Left cardiac atrium (tissue), 4 donors: ENCODE measurements around the gene PARP3. TPM values are rescaled to one million over a fixed set of nuclear protein-coding genes. Genes with fewer than 3 reads are reported as not detected.
"Not testable (repeated sequence)": the region's sequence is repeated elsewhere in the genome, so short reads cannot be mapped to it uniquely, and the experiment has no call there.

Source experiments
- ATAC-seq, 2 donors: fragments of 200-7000 bp; cut with Tn5 transposase; one replicate each; pipeline ENCODE4 v1.9.1; 2020; ENCODE audit warnings: mild to moderate bottlenecking in 2 of 2, moderate library complexity in 2 of 2
- DNase-seq: peaks from one replicate; pipeline ENCODE4 v3.0.0-alpha.2; 2020
- intact Hi-C, 2 donors: fragments of 100-400 bp; cut with DNase I; formaldehyde crosslinking; loops; one replicate each; pipeline versions ENCODE4 v1.14.1 to v1.15.1; 2022 to 2023
- long read RNA-seq: library from polyadenylated mRNA; unstranded; transcript quantifications from one replicate; pipeline ENCODE4 v2.0.0, GENCODE V29; 2021
- total RNA-seq, 2 donors: library from RNA; stranded (reverse); fragmentation: NEBNext Ultra II Directional; extraction: Animal tissue kit (Norgen Biotek cat#: 25700); gene quantifications; one replicate each; pipeline ENCODE4 v1.2.1, GENCODE V29; 2021
- donor health status: DM: no; HTN: yes; CAD: no.
- donor health status: DM: no; HTN: yes; CAD: no; lungs with severe emphysema.
- donor health status: DM: yes; HTN: yes; CAD: no.
- donor health status: Dilated cardiomyopathy.

The PARP3 gene
- 10 to 100 TPM; 13.2 to 13.4 TPM for total RNA-seq
- long read RNA-seq, partial matches to known transcripts = 14 of 25 reads
- long read RNA-seq, other reads (novel, unspliced or antisense) = 5 of 25 reads

DNA sequence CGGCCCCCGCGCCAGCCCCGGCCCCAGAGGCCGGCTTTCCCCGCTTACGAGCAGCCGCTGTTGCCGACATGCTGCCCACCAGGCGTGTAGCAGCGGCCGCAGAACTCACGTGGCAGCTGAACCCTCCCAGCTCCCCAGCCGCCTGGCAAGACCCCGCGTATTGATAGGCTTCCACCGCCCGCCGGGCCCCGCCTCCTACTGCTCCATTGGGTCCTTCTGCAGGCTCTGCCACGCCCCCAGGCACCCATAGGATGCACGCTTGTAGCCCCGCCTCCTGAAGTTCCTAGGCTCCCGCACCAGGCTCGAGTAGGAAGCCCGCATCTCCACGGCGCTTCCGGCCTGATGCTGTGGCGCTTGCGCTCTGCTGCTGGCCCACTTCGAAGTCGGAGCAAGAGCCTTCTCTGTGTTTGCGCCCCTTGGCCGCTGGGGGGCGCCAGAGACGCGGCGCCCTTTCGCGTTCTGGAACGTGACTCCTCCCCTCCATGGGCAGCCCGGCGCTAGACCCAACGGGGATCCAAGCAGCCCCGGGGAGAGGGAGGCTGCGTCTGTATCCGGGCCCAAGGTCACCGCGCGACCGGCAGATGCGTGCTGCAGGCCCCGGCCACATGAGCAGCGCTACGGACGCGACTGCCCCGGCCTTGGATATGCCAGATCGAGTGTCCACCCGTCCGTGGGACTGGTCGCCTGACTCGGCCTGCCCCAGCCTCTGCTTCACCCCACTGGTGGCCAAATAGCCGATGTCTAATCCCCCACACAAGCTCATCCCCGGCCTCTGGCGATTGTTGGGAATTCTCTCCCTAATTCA, at the start of gene PARP3, which contains the start of gene RRP9:
Gene PARP3 (plus strand): TSS at position 566 of the 805 bp plus-strand sequence. CDS start 993 bp downstream, outside the sequence.
Gene RRP9 (minus strand): TSS at position 107 of the 805 bp plus-strand sequence. CDS start 37 bp downstream, at position 70.
- peak; percentile 100 for DNase-seq
- ATAC-seq = peak; percentile 95 to 96
- intact Hi-C loops = loop anchor here in 1 of 2 donors (2.0 kb wide), 1 partner anchor 33 kb away; the partner anchor contains the start of genes ABHD14A and ABHD14B

DNA sequence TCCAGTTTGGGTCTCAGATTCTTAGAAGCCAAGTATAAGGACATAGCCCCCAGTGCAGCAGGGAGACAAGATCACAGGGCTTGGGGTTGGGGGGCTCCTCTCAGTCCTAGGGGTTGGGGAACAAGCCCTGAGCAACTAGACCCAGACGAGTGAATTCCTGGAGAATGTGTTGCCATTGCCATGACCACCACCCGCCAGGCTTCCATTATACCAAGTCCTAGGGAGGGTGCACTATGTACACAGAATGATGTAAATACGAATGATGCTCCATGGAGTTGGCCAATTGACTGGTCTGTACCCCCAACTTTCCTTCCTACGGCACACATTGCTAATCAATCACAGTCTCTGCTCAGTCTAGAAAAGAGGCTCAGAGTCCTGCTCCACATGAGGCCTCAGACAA, 47.8 kb upstream of the PARP3 start:
- intact Hi-C loops = no loop called here
- ATAC-seq (no peak), DNase-seq (no peak)

DNA sequence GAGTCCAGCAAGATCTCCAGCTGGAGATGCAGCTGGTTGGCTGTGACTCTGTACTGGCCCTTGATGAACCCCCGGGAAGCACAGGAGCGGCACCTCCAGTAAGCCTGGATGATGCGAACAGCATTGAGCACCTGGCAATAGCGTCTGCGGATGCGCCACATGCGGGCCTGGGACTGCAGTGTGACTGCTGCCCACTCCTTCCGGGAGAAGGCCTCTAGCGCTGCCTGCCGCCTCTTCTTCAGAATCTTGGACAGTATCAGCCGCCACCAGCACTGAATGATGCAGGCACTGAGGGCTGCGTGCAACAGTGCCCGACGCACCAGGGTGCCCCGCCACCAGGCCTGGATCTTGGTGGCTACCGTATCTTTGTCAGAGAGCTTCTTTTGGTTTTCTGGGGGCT, 47.2 kb upstream of the PARP3 start:
- intact Hi-C loops = no loop called here
- no peak for ATAC-seq
- no peak for DNase-seq

DNA sequence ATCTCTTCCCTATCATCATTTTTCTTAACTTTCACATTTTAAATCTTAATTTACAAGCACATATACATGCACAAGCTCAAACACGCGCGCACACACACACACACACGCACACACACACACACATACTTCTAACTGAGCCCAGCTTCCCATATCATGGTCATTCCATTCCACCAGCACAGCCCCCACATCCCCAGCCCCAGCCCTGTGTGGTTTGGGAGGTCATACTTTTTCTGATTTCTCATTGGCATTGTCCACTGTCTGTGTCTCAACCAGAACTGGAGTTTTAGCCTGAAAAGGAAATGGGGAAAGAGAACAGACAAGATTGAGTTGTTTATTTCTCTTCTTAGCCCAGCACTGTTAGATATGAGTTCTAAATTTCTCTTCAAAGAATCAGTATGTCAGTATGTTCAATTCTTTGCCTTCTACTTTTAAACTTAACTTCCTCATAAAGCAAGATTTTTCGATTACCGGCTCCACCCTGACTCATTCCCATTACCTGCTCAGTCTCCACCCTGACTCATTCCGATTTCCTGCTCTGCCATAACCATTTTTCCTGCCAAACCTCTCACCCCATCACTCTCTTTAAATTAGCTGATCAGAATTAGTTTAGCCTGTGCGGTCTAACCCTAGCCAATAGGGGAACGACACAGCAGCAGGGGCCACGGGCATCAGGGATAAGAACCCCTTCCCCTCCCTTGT, 45.4 kb upstream of the PARP3 start:
- ATAC-seq (no peak), DNase-seq (no peak)
- intact Hi-C loops = no loop called here

DNA sequence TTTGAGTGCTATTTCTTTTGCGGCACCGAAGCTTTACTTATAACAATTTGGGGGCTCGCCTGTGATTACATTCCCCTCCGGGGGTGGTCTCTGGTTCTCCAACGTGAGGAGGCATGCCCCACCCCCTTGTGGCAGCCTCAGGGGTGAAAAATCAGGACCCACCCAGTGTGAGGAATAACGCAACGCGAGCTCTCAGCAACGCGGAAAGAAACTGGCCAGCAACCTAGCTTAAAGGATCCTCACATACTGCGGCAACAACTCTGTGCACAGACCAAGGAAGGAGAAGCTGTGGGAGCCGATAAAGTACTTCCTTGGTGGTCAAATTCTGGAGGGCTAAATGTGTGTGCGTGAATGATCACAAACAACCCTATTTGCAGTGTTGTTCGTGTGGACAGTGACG, 44.8 kb upstream of the PARP3 start:
- intact Hi-C loops = no loop called here
- ATAC-seq (no peak), DNase-seq (no peak)

DNA sequence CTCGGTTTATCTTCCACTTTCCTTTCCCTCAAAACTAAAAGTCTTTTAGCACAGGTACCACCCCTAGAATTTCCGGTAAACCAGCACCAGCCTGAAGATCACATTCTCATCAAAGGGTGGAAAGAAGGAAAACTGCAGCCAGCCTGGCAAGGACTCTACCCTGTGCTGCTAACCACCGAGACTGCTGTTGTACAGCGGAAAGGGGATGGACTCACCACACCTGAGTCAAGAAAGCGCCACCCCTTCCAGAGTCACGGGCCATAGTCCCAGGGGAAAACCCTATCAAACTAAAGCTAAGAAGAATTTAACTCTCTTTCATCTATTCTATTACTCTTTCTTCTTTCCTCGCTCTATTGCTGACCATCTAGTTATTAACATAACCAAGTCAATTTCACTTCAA, 42.1 kb upstream of the PARP3 start:
- ATAC-seq, DNase-seq, intact Hi-C loops: not testable (repeated sequence)

DNA sequence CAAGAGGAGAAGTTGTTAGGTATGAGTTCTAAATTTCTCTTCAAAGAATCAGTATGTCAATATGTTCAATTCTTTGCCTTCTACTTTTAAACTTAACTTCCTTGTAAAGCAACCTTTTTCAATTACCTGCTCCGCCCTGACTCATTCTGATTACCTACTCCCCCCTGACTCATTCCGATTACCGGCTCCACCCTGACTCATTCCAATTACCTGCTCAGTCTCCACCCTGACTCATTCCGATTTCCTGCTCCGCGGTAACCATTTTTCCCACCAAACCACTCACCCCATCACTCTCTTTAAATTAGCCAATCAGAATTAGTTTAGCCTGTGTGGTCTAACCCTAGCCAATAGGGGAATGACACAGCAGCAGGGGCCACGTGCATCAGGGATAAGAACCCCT, 39.8 kb upstream of the PARP3 start:
- ATAC-seq, intact Hi-C loops, DNase-seq: not testable (repeated sequence)

DNA sequence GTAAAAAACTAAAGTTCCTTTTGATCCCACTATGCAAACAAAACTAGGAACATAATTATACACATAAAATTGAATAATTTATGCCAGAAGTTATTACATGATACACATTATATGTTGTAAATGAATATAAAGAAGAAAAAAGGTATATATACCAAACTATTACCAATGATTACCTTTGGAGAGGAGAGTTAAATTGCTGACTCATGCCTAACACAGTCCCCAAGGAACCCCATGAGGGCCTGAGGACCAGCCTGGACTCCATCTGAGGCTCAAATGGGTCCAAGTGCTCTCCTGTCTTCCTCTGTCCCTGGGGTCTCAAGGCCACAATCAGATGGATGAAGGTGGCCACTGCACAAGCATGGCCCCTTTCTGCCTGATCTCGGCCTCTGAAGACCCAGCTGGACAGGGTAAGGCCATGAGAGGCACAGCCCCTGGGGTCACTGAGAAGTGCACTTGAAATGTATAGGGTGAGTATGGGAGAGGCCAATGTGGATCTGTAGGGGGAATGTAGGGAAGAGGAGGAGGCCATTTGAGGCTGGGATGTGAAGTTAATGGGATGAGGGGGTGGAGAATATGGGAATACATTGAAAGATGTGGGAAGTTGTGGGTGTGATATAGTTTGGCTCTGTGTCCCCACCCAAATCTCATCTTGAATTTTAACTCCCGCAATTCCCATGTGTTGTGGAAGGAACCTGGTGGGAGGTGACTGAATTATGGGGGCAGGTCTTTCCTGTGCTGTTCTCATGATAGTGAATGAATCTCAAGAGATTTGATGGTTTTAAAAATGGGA, 37.9 kb upstream of the PARP3 start:
- no peak for DNase-seq
- no peak for ATAC-seq
- intact Hi-C loops = no loop called here

DNA sequence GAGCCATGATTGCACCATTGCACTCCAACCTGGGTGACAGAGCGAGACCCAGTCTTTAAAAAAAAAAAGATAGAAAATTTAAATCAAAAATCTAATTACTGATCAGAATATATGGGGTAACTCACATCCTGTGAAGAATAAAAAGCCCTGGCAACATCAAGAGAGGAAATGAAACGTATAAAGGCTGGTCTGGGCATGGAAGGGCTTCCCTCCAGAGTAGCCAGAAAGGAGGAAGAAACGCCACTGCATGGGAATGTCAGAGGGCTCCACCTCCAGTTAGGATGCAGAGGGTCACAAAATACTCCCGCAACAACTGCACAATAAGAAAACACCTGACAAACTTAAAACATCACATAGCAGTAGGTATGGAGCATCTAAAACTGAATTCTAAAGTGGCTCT, 34.1 kb upstream of the PARP3 start:
- ATAC-seq = no peak
- intact Hi-C loops = no loop called here
- no peak for DNase-seq

DNA sequence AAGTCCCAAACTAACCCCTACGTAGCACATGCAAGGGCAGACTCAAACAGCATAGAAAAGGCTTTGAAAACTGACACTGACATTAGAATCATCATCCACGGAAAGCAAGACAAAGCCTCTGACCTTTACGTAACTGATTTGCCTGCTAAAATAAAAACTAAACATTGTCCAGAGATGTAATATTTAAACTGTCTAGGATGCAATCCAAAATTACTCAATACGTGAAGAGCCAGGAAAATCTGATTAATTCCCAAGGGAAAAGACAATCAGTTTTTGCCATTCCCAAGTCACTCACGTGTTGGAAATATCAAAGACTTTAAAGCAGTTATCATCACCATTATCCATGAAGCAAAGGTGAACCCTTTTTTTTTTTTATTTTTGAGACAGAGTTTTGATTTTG, 25.7 kb upstream of the PARP3 start:
- DNase-seq = no peak
- intact Hi-C loops = no loop called here
- ATAC-seq = no peak

DNA sequence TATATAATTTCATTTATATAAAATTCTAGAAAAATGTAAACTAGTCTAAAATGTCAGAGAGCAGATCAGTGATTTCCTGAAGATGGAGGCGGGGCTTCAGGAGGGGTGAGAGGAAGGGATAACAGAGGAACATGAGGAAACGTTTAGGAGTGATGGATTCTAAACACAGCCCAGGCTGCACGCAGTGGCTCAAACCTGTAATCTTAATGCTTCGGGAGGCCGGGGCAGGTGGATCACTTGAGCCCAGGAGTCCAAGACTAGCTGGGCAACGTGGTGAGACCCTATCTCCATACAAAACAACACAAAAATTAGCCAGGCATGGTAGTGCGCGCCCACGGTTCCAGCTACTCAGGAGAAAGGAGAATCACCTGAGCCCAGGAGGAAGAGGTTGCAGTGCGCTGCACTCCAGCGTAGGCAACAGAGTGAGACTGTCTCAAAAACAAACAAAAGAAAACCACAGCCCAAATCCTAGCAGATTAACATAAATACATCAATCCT, 21.0 kb upstream of the PARP3 start:
- DNase-seq (no peak), ATAC-seq (no peak)
- intact Hi-C loops = no loop called here

DNA sequence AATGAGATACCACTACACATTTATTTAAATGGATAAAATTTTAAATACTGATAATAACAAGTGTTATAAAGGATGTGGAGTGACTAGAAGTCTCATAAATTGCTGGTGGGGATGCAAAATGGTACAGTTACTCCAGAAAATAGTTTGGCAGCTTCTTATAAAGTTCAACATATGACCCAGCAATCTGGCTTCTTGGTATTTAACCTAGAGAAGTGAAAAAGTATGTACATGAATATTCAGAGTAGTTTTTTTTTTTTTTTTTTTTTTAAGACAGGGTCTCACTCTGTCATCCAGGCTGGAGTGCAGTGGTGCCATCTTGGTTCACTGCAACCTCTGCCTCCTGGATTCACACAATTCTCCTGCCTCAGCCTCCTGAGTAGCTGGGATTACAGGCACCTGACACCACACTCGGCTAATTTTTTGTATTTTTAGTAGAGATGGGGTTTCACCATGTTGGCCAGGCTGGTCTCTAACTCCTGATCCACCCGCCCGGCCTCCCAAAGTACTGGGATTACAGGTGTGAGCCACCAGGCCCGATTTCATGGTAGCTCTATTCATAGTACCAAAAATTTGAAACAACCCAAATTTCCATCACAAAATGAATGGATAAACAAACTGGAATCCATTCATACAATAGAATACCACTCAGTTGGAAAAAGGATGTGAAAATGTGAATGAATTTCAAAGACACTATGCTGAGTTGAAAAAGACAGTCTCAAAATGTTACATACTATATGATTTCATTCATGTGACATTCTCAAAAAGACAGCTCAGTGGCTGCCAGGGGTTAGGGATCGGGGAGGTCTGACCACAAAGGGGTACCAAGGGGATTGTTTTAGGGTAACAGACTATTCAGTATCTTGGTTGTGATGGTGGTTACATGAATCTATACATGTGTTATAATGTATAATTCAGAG, 14.8 kb upstream of the PARP3 start:
- no peak for ATAC-seq
- intact Hi-C loops = no loop called here
- no peak for DNase-seq

DNA sequence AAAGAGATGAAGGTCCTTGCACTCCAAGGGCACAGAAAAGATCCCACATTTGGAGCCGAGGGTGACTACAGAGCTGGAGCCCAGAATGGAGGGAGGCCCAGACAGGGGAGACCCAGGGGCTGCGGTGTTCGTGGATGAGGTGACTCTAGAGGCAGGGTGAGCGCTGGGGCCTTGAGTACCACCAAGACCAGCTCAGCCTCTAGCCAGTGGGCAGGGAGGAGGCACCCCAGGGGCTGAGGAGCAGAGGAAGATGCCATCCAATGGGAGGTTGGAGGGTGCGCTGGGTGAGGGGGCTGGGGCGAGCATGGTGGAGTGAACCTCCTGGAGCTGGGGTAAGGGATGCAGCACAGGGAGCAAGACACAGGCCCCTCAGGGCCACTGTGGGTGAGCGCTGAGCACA, 13.7 kb upstream of the PARP3 start:
- intact Hi-C loops = no loop called here
- DNase-seq (no peak), ATAC-seq (no peak)

DNA sequence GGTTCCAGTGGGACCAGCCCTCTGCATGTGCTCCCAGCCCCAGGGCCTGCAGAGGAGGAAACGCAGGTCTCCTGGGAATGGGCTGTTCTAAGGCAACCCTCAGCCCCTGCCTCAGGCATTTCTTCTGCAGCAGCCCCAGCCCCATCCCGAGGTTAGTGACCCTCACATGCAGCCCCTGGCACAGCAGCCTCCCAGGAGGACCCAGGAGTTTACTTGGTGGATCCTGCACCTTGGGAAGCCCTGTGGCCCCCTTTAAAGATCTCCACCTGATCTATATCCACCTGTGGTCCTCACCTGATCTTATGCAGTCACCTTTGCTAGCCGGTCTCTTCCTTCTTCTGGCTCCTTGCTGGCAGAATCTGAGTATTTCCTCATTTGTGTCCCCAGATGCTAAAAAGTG, 13.2 kb upstream of the PARP3 start:
- intact Hi-C loops, ATAC-seq, DNase-seq: not testable (repeated sequence)

DNA sequence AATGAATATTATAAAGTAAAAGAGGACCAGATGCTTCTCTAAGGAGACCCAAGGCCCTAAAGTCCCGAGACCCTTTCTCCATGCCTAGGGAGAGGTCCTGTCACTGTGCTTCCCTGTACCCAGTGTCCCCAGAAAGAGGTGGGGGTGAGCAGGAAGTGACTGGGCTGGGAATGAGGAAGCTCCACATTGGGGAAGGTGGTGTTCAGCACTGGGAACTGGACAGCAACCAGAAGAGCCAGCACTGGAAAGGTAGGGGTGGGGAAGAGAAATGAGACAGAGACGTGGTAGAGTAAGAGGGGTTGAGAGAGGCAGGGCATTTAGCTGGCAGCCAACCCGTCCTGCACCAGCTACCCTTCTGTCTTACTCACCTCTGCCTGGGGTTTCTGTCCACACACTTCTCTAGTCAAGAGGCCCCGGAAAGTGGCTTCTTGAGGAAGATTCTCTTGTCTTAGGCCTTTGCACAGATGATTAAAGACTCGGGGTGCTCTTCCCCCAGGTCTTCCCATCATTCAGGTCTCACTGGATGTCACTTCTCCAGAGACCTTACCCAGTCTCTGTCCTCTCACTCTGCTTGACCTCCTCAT, 12.7 kb upstream of the PARP3 start:
- DNase-seq (no peak), ATAC-seq (no peak)
- intact Hi-C loops = no loop called here

DNA sequence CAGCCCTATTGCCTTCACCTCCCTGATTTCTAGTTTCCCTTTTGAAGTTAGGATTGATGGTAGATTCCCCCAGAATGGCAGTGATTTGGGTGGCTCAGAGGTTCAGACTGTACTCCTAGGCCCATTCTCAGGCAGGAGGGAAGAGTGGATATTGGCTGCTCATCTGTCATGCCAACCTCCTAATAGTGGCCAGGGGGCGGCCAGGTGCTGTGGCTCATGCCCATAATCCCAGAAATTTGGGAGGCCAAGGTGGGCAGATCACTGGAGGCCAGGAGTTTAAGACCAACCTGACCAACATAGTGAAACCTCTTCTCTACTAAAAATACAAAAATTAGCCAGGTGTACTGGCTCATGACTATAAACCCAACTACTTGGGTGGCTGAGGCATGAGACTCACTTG, 11.7 kb upstream of the PARP3 start:
- DNase-seq (no peak), ATAC-seq (no peak)
- intact Hi-C loops = no loop called here

DNA sequence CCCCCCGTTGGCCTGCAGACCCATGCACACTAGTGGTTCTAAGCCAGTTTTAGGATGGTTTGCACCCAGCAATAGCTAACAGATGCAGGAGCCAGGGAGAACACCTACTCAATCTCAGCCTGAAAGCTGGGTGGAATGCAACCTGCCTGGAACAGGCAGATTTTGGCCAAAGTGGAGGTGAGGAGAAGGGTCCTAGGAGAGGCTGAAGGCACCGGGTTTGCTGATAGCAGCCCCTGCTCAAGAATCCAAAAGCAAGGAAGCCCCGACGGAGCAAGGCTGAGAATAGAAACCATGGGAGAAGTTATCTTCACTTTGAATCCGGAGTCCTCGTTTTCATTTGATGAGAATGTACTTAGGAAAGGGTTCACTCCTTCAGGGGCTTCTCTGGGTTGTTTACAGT, 10.4 kb upstream of the PARP3 start:
- DNase-seq = no peak
- intact Hi-C loops = no loop called here
- ATAC-seq = no peak
